ENCODE measurements around the gene VPS37C.

DNA sequence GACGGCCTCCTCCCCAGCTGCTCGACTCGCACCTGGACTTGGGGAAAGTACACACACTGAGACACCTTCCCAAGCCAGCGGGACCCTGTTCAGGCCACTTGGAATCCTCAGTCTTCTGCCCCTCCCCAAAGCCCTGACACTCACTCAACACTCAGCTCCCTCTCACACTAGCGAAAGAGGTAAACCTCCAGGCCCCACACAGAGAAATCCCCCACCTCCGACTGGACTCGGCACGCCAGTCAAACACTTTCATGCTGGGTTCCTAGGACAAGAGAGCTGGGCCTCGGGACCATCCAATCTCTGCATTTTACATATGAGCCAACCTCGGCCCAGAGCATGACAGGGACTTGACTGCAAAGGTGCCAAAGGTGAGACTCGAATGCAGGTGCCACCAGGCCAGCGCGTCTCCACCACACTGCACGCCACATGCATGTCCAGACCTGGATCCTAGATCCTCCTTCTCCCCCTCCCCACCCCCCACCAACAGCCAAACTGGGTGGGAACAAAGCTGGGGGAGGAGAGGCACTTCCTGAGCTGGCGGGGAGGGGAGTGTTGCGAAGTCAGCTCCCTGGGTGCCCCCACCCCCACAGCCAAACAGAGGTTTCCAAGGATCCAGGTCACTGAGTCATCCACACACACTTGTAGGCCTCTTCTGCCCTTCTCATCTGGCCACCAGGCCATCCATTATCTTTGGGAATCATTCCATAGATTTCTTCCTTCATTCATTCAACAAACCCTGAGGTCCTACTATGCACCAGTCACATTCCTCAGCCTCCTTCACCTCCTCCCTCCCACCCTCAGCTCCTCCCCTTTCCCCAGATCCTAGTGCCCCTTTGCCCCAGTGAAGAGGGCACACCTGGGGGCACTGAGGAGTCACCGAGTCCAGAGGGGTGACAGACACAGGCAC lies 69.6 kb downstream of the VPS37C start:
- TF ChIP-seq EZH2 (conservative IDR thresholded peaks at IDR 0.05; ENCODE audit: low read depth, low read length), result no peak
- no peak for TF ChIP-seq MAX (IDR thresholded peaks at IDR 0.05)
- no peak for TF ChIP-seq ZBTB49 (CRISPR knock-in tag; IDR thresholded peaks at IDR 0.05; ENCODE audit: borderline replicate concordance)
- TF ChIP-seq KLF9 (CRISPR knock-in tag; IDR thresholded peaks at IDR 0.05; ENCODE audit: low read depth), result no peak
- TF ChIP-seq, protein P1, sequence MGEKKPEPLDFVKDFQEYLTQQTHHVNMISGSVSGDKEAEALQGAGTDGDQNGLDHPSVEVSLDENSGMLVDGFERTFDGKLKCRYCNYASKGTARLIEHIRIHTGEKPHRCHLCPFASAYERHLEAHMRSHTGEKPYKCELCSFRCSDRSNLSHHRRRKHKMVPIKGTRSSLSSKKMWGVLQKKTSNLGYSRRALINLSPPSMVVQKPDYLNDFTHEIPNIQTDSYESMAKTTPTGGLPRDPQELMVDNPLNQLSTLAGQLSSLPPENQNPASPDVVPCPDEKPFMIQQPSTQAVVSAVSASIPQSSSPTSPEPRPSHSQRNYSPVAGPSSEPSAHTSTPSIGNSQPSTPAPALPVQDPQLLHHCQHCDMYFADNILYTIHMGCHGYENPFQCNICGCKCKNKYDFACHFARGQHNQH (CRISPR knock-in tag; IDR thresholded peaks at IDR 0.05), result no peak
- no peak for TF ChIP-seq ZNF781 (CRISPR knock-in tag; IDR thresholded peaks at IDR 0.05; ENCODE audit: borderline replicate concordance, not compliant biosample characterization)
- no peak for TF ChIP-seq ZBTB7A (CRISPR knock-in tag; IDR thresholded peaks at IDR 0.05)
- TF ChIP-seq MAFF (IDR thresholded peaks at IDR 0.05; ENCODE audit: low read depth, low read length), result no peak
- TF ChIP-seq ZNF775 (CRISPR knock-in tag; IDR thresholded peaks at IDR 0.05; ENCODE audit: borderline replicate concordance), result no peak

Measured in HepG2 (cell line).